HCT116 (cell line): ENCODE data around the gene WDFY2. TPM values are rescaled to one million over a fixed set of nuclear protein-coding genes. Genes with fewer than 3 reads are reported as not detected.

Experiments used
- ATAC-seq: fragments of 200-7000 bp; cut with Tn5 transposase; 2 replicates; pipeline ENCODE4 v1.9.1; 2020; ENCODE audit warnings: mild to moderate bottlenecking, moderate library complexity
- BruUV-seq: library from RNA; stranded (reverse); fragments of 400-500 nt; replicated peaks from 2 replicates; lab custom pipeline; 2021; lab: Mats Ljungman, UMichigan
- CTCF ChIA-PET: fragments of 300-600 bp; sonication (Branson Sonifier 250); formaldehyde crosslinking; loops from one replicate; lab custom pipeline; 2021; ENCODE audit warnings: antibody characterized with exemption; lab: Charles Lee
- POLR2A ChIA-PET: fragments of 300-600, 350-600 bp; sonication (Branson Sonifier 250); formaldehyde crosslinking; loops from one replicate; lab custom pipeline; 2021; ENCODE audit warnings: antibody characterized with exemption; lab: Charles Lee
- RAD21 ChIA-PET, 2 experiments: fragments of 300-600 bp; sonication (Branson Sonifier 250); formaldehyde crosslinking; loops; one replicate each; lab custom pipeline; 2023; ENCODE audit warnings: low total read pairs in 2 of 2; ENCODE audit not compliant: uncharacterized antibody in 2 of 2, unreplicated experiment in 2 of 2, low non-redundant PET in 1 of 2; lab: Charles Lee
- DNase-seq: peaks from one replicate; pipeline ENCODE4 v3.0.0-alpha.2; 2010; ENCODE audit warnings: low read depth, low spot score
- H2AFZ ChIP-seq: fragments of 200-600 bp; shearing (Covaris generic), sonication (generic); 2 replicates; pipeline ENCODE4 v1.6.1; 2017; ENCODE audit warnings: low read depth, mixed run types, mixed read lengths, antibody characterized with exemption, low read length; ENCODE audit not compliant: poor library complexity, severe bottlenecking
- H3K27ac ChIP-seq: 2 replicates; pipeline ENCODE4 v1.5.1; 2012; ENCODE audit warnings: low read depth, low read length
- H3K27me3 ChIP-seq: fragments of 200-600 bp; sonication (generic); 2 replicates; pipeline ENCODE4 v1.6.1; 2016; ENCODE audit warnings: mixed run types, low read length, mixed read lengths; ENCODE audit not compliant: insufficient read depth
- H3K36me3 ChIP-seq, 2 experiments: fragments of 200-500 bp in 1 of 2; fragments of 200-600 bp in 1 of 2; sonication (Bioruptor generic) in 1 of 2; sonication (generic) in 1 of 2; 2 replicates each; pipeline versions ENCODE4 v1.5.1 to v1.6.1; 2014 to 2016; ENCODE audit warnings: low read length in 2 of 2, inconsistent platforms in 1 of 2, mixed read lengths in 1 of 2, mixed run types in 1 of 2; ENCODE audit not compliant: insufficient read depth in 2 of 2, control insufficient read depth in 1 of 2
- H3K4me1 ChIP-seq, 2 experiments: fragments of 200-600 bp in 1 of 2; sonication (generic) in 1 of 2; 2 replicates each; pipeline versions ENCODE4 v1.5.1 to v1.6.1; 2012 to 2017; ENCODE audit warnings: low read length in 2 of 2, inconsistent platforms in 1 of 2, mild to moderate bottlenecking in 1 of 2, mixed read lengths in 1 of 2, mixed run types in 1 of 2, moderate library complexity in 1 of 2; ENCODE audit not compliant: insufficient read depth in 2 of 2, control insufficient read depth in 1 of 2
- H3K4me2 ChIP-seq: fragments of 200-600 bp; sonication (generic); 2 replicates; pipeline ENCODE4 v1.6.1; 2017; ENCODE audit warnings: mixed run types, low read length, mixed read lengths
- H3K4me3 ChIP-seq, 2 experiments: fragments of 200-600 bp in 1 of 2; sonication (generic) in 1 of 2; replicated peaks in 1 of 2; 2 replicates each; pipeline ENCODE4 v1.5.1; 2011 to 2016; ENCODE audit warnings: low read length in 2 of 2, control low read depth in 1 of 2, low read depth in 1 of 2, mild to moderate bottlenecking in 1 of 2, mixed read lengths in 1 of 2, mixed run types in 1 of 2
- H3K79me2 ChIP-seq: fragments of 200-600 bp; sonication (generic); 2 replicates; pipeline ENCODE4 v1.6.1; 2017; ENCODE audit warnings: mild to moderate bottlenecking, mixed run types, low read length, moderate library complexity, mixed read lengths; ENCODE audit not compliant: insufficient read depth
- H3K9ac ChIP-seq: fragments of 200-600 bp; sonication (generic); 2 replicates; pipeline ENCODE4 v1.6.1; 2016; ENCODE audit warnings: low read length, mixed read lengths
- H3K9me2 ChIP-seq: fragments of 200-600 bp; sonication (generic), shearing (Covaris generic); 2 replicates; pipeline ENCODE4 v1.6.1; 2017; ENCODE audit warnings: mixed run types, mild to moderate bottlenecking, moderate library complexity; ENCODE audit not compliant: insufficient read depth
- H3K9me3 ChIP-seq, 2 experiments: fragments of 200-500 bp in 1 of 2; fragments of 200-600 bp in 1 of 2; sonication (Bioruptor generic) in 1 of 2; sonication (generic) in 1 of 2; 2 replicates each; pipeline ENCODE4 v1.6.1; 2014 to 2017; ENCODE audit warnings: low read length in 2 of 2, mixed read lengths in 2 of 2, inconsistent platforms in 1 of 2, low read depth in 1 of 2, mild to moderate bottlenecking in 1 of 2, mixed run types in 1 of 2, moderate library complexity in 1 of 2; ENCODE audit not compliant: control insufficient read depth in 1 of 2, insufficient read depth in 1 of 2
- H4K20me1 ChIP-seq: fragments of 200-600 bp; sonication (generic), shearing (Covaris generic); 2 replicates; pipeline ENCODE4 v1.6.1; 2017; ENCODE audit warnings: mixed run types, mild to moderate bottlenecking, moderate library complexity; ENCODE audit not compliant: insufficient read depth
- CTCF ChIP-seq, 3 experiments: fragments of 200-600 bp in 1 of 3; sonication (generic) in 1 of 3; IDR thresholded peaks in 2 of 3; conservative IDR thresholded peaks in 1 of 3; 2 replicates each; pipeline ENCODE4 v1.5.1; 2012 to 2017; ENCODE audit warnings: low read depth in 2 of 3, low read length in 2 of 3, antibody characterized with exemption in 1 of 3, borderline replicate concordance in 1 of 3, control low read depth in 1 of 3, mild to moderate bottlenecking in 1 of 3, mixed read lengths in 1 of 3, mixed run types in 1 of 3, moderate library complexity in 1 of 3; ENCODE audit not compliant: insufficient read depth in 1 of 3
- EGR1 ChIP-seq: IDR thresholded peaks from 2 replicates; pipeline ENCODE4 v1.6.1; 2012; ENCODE audit warnings: low read depth
- ELF1 ChIP-seq: IDR thresholded peaks from 2 replicates; pipeline ENCODE4 v1.6.1; 2012; ENCODE audit warnings: low read depth, borderline replicate concordance
- FOSL1 ChIP-seq: IDR thresholded peaks from 2 replicates; pipeline ENCODE4 v1.6.1; 2012; ENCODE audit warnings: low read depth
- RAD21 ChIP-seq: IDR thresholded peaks from 2 replicates; pipeline ENCODE4 v1.6.1; 2012; ENCODE audit warnings: low read depth, mild to moderate bottlenecking
- REST ChIP-seq: IDR thresholded peaks from 2 replicates; pipeline ENCODE4 v1.6.1; 2012; ENCODE audit warnings: low read depth
- SIN3A ChIP-seq: IDR thresholded peaks from 2 replicates; pipeline ENCODE4 v1.6.1; 2012; ENCODE audit warnings: low read depth
- SP1 ChIP-seq: IDR thresholded peaks from 2 replicates; pipeline ENCODE4 v1.6.1; 2012; ENCODE audit warnings: low read depth
- SRF ChIP-seq: IDR thresholded peaks from 2 replicates; pipeline ENCODE4 v1.6.1; 2012; ENCODE audit warnings: low read depth
- YY1 ChIP-seq: IDR thresholded peaks from 2 replicates; pipeline ENCODE4 v1.6.1; 2011; ENCODE audit warnings: low read length, low read depth, moderate library complexity, mild to moderate bottlenecking; ENCODE audit not compliant: insufficient replicate concordance; ENCODE audit errors: extremely low read depth
- ZBTB33 ChIP-seq: IDR thresholded peaks from 2 replicates; pipeline ENCODE4 v1.6.1; 2011; ENCODE audit warnings: mild to moderate bottlenecking, low read length, moderate library complexity; ENCODE audit not compliant: insufficient replicate concordance; ENCODE audit errors: extremely low read depth
- intact Hi-C: fragments of 100-400 bp; cut with micrococcal nuclease; formaldehyde crosslinking; loops from 2 replicates; pipeline ENCODE4 v1.10.0; 2022
- total RNA-seq: library from RNA; stranded (reverse); gene quantifications from one replicate; pipeline ENCODE4 v1.2.1, GENCODE V29; 2021; ENCODE audit not compliant: unreplicated experiment

The WDFY2 gene
- total RNA-seq, 1 experiment from 2014 or later, result 6.1 TPM

- Histone ChIP-seq H3K79me2 (no peaks in the 10 kb centered on the region), H2AFZ (no peak overlapping the region), H3K36me3 (no peaks in the 10 kb centered on the region), H3K27me3 (no peaks in the 10 kb centered on the region), H3K9me3 (no peaks in the 10 kb centered on the region), H3K9ac (no peak overlapping the region), H4K20me1 (no peaks in the 10 kb centered on the region), H3K9me2 (no peaks in the 10 kb centered on the region), H3K27ac (no peak overlapping the region), H3K4me3 (no peak overlapping the region), H3K4me1 (peaks cover 0 to 8% of the 10 kb centered on the region in 2 experiments; a peak in 1 of 4 replicates), H3K4me2 (no peak overlapping the region)
- ATAC-seq (no peak), DNase-seq (no peak)
- ChIA-PET CTCF (no interaction called here), RAD21 (no interaction called here), POLR2A (interaction anchor here (1.1 kb wide), 1 partner anchor 211 kb away, joined by 3 read pairs; the partner anchor contains the start of gene INTS6)
- TF ChIP-seq FOSL1, result no peak
- no peak for TF ChIP-seq EGR1
- TF ChIP-seq RAD21, result no peak
- TF ChIP-seq SIN3A, result no peak
- TF ChIP-seq ZBTB33, result no peak
- intact Hi-C loops, result no loop called here
- no TSS peak for BruUV-seq
These were observed 80.0 kb downstream of the WDFY2 start for GRCh38 chr13:51663973-51664957.

GRCh38 chr13:51665456-51665855 lies 81.2 kb downstream of the WDFY2 start:
- DNase-seq (no peak), ATAC-seq (no peak)
- H3K9me2 ChIP-seq, result no peaks in the 10 kb centered on the region
- no peak overlapping the region for H3K27ac ChIP-seq
- ChIA-PET CTCF (no interaction called here), RAD21 (no interaction called here), POLR2A (no interaction called here)
- no peaks in the 10 kb centered on the region for H4K20me1 ChIP-seq
- intact Hi-C loops, result no loop called here
- H3K9me3 ChIP-seq, result no peaks in the 10 kb centered on the region
- no peaks in the 10 kb centered on the region for H3K36me3 ChIP-seq
- peaks cover 0 to 8% of the 10 kb centered on the region in 2 experiments; a peak in 1 of 4 replicates for H3K4me1 ChIP-seq
- BruUV-seq, result no TSS peak
- H3K9ac ChIP-seq, result no peak overlapping the region
- no peak overlapping the region for H2AFZ ChIP-seq
- H3K4me2 ChIP-seq, result no peak overlapping the region
- no peaks in the 10 kb centered on the region for H3K79me2 ChIP-seq
- H3K4me3 ChIP-seq, result no peak overlapping the region
- H3K27me3 ChIP-seq, result no peaks in the 10 kb centered on the region
- TF ChIP-seq ELF1 (no peak), SP1 (no peak), CTCF (IDR thresholded peaks at IDR 0.05 in 2 of 3, conservative IDR thresholded peaks at IDR 0.05 in 1 of 3; ENCODE audit: borderline replicate concordance in 1 of 3, insufficient read depth in 1 of 3, low read depth in 2 of 3, low read length in 2 of 3) (no peak), SRF (no peak), YY1 (no peak), REST (no peak)
